Adrenal gland (tissue), 12 donors: Measurements from ENCODE around the gene FAM162B. TPM values are rescaled to one million over a fixed set of nuclear protein-coding genes. Genes with fewer than 3 reads are reported as not detected.
"Not testable (repeated sequence)": the region's sequence is repeated elsewhere in the genome, so short reads cannot be mapped to it uniquely, and the experiment has no call there.

Experiments
- DNase-seq, 7 donors: peaks; one replicate each; pipeline ENCODE4 v3.0.0-alpha.2; 2019 to 2020
- H3K27ac ChIP-seq, 5 donors: fragments of 200-600 bp; sonication (generic) in 4 of 5; 1 replicate in 3 of 5; 2 replicates in 2 of 5; pipeline versions ENCODE4 v1.5.1 to v1.8.0; 2016 to 2020; ENCODE audit warnings: mild to moderate bottlenecking in 1 of 5
- H3K27me3 ChIP-seq: fragments of 200-600 bp; 2 replicates; pipeline ENCODE4 v1.8.0; 2021
- H3K36me3 ChIP-seq, 2 donors: fragments of 200-600 bp; replicated peaks in 1 of 2; 1 replicate in 1 of 2; 2 replicates in 1 of 2; pipeline versions ENCODE4 v1.5.1 to v1.8.0; 2018 to 2022
- H3K4me1 ChIP-seq, 2 donors: fragments of 200-600 bp; replicated peaks in 1 of 2; 1 replicate in 1 of 2; 2 replicates in 1 of 2; pipeline versions ENCODE4 v1.5.1 to v1.8.0; 2018 to 2021
- H3K4me3 ChIP-seq, 4 donors: fragments of 200-600 bp; sonication (generic) in 3 of 4; one replicate each; pipeline ENCODE4 v1.5.1; 2016 to 2018
- H3K9me3 ChIP-seq, 3 donors: fragments of 200-600 bp; sonication (generic) in 1 of 3; replicated peaks in 1 of 3; 1 replicate in 2 of 3; 2 replicates in 1 of 3; pipeline versions ENCODE4 v1.5.1 to v1.8.0; 2016 to 2021
- CTCF ChIP-seq, 6 experiments: fragments of 450-650 bp in 4 of 6; fragments of 200-600 bp in 2 of 6; sonication (generic) in 1 of 6; IDR thresholded peaks; 1 replicate in 5 of 6; 2 replicates in 1 of 6; pipeline versions ENCODE4 v1.5.1 to v1.8.0; 2016 to 2021; ENCODE audit warnings: antibody characterized with exemption in 6 of 6, mild to moderate bottlenecking in 2 of 6, moderate library complexity in 1 of 6
- POLR2A ChIP-seq, 2 donors: fragments of 450-650 bp; IDR thresholded peaks; one replicate each; pipeline ENCODE4 v1.6.1; 2017; ENCODE audit warnings: antibody characterized with exemption in 2 of 2, mild to moderate bottlenecking in 2 of 2, moderate library complexity in 1 of 2
- WGBS, 4 donors: extraction: QIAGEN DNeasy Blood & Tissue Kit in 2 of 4; methylation state at CpG; one replicate each; pipeline versions ENCODE4 v1.1.5 to v1.1.7; 2013 to 2017; 5-methylcytosine and 5-hydroxymethylcytosine counted together
- intact Hi-C, 2 donors: fragments of 100-400 bp; cut with DNase I; formaldehyde crosslinking; loops; one replicate each; pipeline versions ENCODE4 v1.14.1 to v1.15.0; 2022 to 2023
- polyA plus RNA-seq, 3 donors: library from polyadenylated mRNA; stranded (reverse); fragments of 200-250 nt in 2 of 3; fragments of 350-450 nt in 1 of 3; fragmentation: Illumina TruSeq in 1 of 3; extraction: RNeasy Lipid Tissue Mini Kit (QIAGEN cat#74804) in 1 of 3; gene quantifications; one replicate each; pipeline ENCODE4 v1.2.3, GENCODE V29; 2013 to 2014
- total RNA-seq, 9 donors: library from RNA; depleted of rRNA in 4 of 9; stranded (reverse); fragments of >200 nt in 4 of 9; fragments of 120-200 nt in 1 of 9; fragmentation: NEBNext Ultra II Directional in 1 of 9; extraction: Animal tissue kit (Norgen Biotek cat#: 25700) in 1 of 9; gene quantifications; one replicate each; pipeline versions ENCODE4 v1.1.0 to v1.2.4, GENCODE V29; 2013 to 2023
- donor health status: healthy with polysubstance abuse.
- donor health status: Bipolar disorder and iron deficiency.
- donor health status: DM: yes; HTN: yes; CAD: no.
- donor health status: DM: no; HTN: no; CAD: no.
- donor health status: DM: no; HTN: no; CAD: no.
- donor health status: DM: yes; HTN: yes; CAD: no.

FAM162B gene
- total and polyA plus RNA-seq, 12 donors = 0.87 to 14.9 (median 6.3) TPM

- H3K27me3 ChIP-seq = no peaks in the 10 kb centered on the region
- no peak overlapping the region for H3K27ac ChIP-seq
- 71 to 88% (median 79%) methylated on average over 1 of the region's 1 CpG for WGBS, 4 donors
- H3K4me3 ChIP-seq = no peak overlapping the region
- H3K4me1 ChIP-seq = no peaks in the 10 kb centered on the region
- DNase-seq = no peak
- no peak for TF ChIP-seq CTCF (IDR thresholded peaks at IDR 0.05)
- no peak for TF ChIP-seq POLR2A (IDR thresholded peaks at IDR 0.05)
- H3K36me3 ChIP-seq = no peaks in the 10 kb centered on the region
- intact Hi-C loops = no loop called here
- no peaks in the 10 kb centered on the region for H3K9me3 ChIP-seq
Observed at GRCh38 chr6:116741571-116741970, 23.9 kb downstream of the FAM162B start.

- H3K4me3 ChIP-seq, DNase-seq, H3K9me3 ChIP-seq, intact Hi-C loops, H3K27ac ChIP-seq, H3K4me1 ChIP-seq, H3K36me3 ChIP-seq, H3K27me3 ChIP-seq: not testable (repeated sequence)
- 92 to 95% (median 94%) methylated on average over 3 of the region's 3 CpGs for WGBS, 4 donors
Observed at GRCh38 chr6:116740486-116740885, 25.0 kb downstream of the FAM162B start.

DNA sequence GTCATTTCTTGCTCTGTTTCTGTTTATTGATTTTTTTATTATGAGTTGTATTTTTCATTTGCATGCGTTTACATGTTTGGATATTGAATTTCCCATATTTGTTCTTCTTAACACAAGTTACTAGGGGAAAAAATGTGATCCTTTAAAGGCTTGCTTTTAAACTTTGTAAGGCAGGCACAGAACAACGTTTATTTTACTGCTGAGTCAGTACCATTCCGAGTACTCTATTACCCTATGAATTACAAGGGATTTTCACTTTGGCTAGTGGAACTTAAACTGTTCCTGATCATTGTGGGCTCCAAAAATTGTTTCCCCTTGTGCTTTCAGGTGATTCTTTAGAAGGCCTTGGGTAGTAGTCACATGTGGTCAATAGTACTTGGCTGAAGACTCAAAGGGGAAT lies 28.5 kb downstream of the FAM162B start:
- Histone ChIP-seq H3K36me3 (no peaks in the 10 kb centered on the region), H3K4me3 (no peak overlapping the region), H3K27me3 (no peaks in the 10 kb centered on the region), H3K9me3 (no peaks in the 10 kb centered on the region), H3K4me1 (no peaks in the 10 kb centered on the region), H3K27ac (no peak overlapping the region)
- intact Hi-C loops = no loop called here
- TF ChIP-seq POLR2A (IDR thresholded peaks at IDR 0.05) (no peak), CTCF (IDR thresholded peaks at IDR 0.05) (no peak)
- DNase-seq = no peak
- WGBS, 4 donors = 94 to 98% (median 95%) methylated on average over 3 of the region's 3 CpGs

DNA sequence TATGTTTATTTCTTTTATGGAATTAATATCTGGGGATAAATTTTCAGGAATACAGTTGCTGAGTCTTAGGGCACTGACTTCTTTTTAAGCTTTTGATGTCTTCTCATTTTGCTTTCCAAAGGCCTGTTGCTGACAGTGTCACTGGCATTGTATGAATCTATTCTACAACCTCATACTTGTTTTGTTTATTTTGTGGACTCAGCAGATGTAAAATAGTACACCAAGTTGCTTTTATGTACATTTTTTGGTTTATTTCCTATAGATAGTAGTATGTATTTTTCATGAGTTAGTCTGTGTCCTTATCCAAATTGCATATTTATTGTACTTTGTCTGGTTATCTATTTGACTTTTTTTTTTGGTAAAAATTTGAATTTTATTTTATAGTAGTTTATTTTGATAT lies 35.0 kb downstream of the FAM162B start:
- TF ChIP-seq POLR2A (IDR thresholded peaks at IDR 0.05) (no peak), CTCF (IDR thresholded peaks at IDR 0.05) (no peak)
- H3K4me1 ChIP-seq = peaks cover under 1 to 5% of the 10 kb centered on the region in 2 donors
- no peak overlapping the region for H3K27ac ChIP-seq
- peaks cover 0 to 6% (median 0%) of the 10 kb centered on the region in 3 donors for H3K9me3 ChIP-seq
- H3K27me3 ChIP-seq = no peaks in the 10 kb centered on the region
- intact Hi-C loops = no loop called here
- H3K4me3 ChIP-seq = no peak overlapping the region
- H3K36me3 ChIP-seq = peaks cover 0 to 8% of the 10 kb centered on the region in 2 donors
- no peak for DNase-seq

- Histone ChIP-seq H3K27me3 (no peaks in the 10 kb centered on the region), H3K4me1 (peaks cover 4 to 5% of the 10 kb centered on the region in 2 donors), H3K27ac (no peak overlapping the region), H3K36me3 (peaks cover 0 to 27% of the 10 kb centered on the region in 2 donors), H3K4me3 (no peak overlapping the region), H3K9me3 (peaks cover 0 to 6% (median 0%) of the 10 kb centered on the region in 3 donors)
- intact Hi-C loops = no loop called here
- TF ChIP-seq POLR2A (IDR thresholded peaks at IDR 0.05) (no peak), CTCF (IDR thresholded peaks at IDR 0.05) (no peak)
- DNase-seq = no peak
Observed at GRCh38 chr6:116726947-116727346, 38.6 kb downstream of the FAM162B start.
